ENCODE results near the gene ZDHHC5. TPM values are rescaled to one million over a fixed set of nuclear protein-coding genes. Genes with fewer than 3 reads are reported as not detected.
"Not testable (repeated sequence)": the region's sequence is repeated elsewhere in the genome, so short reads cannot be mapped to it uniquely, and the experiment has no call there.

Gene ZDHHC5
- total RNA-seq, 1 donor from 2014 or later = 89.8 TPM

DNA sequence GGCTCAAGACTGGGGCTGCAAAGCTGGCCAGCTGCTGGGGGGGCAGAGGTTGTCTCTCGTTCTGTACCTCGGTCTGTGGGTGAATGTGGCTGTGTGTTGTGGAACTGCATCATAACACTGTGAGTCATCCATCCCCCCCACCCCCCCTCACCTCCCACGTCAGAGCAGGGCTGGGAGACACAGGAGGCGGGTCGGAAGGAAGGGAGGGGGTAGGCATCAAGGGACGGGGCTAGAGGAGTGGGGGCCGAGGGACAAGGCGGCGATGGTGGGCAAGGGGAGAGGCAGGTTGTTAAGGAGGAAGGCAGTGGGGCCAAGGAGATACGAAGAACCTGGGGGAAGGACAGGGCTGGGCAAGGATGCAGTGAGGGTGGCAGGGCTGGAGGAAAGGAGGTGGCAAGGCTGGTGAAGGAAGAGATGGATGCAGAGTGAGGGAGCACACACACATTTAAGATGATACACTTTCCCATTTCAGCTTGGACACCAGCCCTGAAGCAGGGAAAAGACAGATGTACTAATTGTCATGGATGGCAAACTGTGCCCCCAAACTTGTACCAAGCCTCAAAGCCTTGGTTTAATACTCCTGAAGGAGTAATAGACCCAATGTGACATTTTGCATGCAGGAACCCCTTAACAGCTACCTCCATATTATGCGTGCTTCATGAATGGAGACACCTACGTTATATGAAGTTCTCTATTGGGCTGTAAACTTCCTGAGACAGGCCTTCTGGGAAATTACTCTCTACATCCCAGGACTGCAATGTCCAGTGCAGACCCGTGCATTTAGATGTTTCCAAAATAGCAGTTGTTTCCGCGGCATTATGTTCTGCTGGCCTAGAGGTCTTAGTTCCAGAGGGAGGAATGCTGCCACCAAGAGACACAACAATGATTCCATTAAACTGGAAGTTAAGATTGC, 17.8 kb upstream of the ZDHHC5 start, which contains the start of gene YPEL4:
YPEL4 (minus strand) TSS at position 87 of the 913 bp plus-strand sequence. CDS start 2,805 bp downstream, outside the sequence.
- peak within 1 kb of the TSS; percentile 92 for H3K4me2 ChIP-seq (ENCODE audit: low read length)
- H4K20me1 ChIP-seq (ENCODE audit: insufficient read depth, low read length) = peaks cover 44% of the 10 kb centered on the region
- H3K36me3 ChIP-seq (ENCODE audit: insufficient read depth, low read length) = no peaks in the 10 kb centered on the region
- H3K27ac ChIP-seq (ENCODE audit: low read depth, low read length) = no peak within 1 kb of the TSS
- DNase-seq (ENCODE audit: low read depth) = peak; percentile 69
- H3K27ac Mint-ChIP-seq (ENCODE audit: unreplicated experiment) = peak within 1 kb of the TSS; percentile 95
- no peaks in the 10 kb centered on the region for H3K9me3 Mint-ChIP-seq (ENCODE audit: unreplicated experiment)
- TF ChIP-seq EZH2 (IDR thresholded peaks at IDR 0.05; ENCODE audit: insufficient read depth, low read length) (no peak), CTCF (IDR thresholded peaks at IDR 0.05; ENCODE audit: insufficient read depth, low read depth, low read length) (no peak)
- no peaks in the 10 kb centered on the region for H3K79me2 ChIP-seq (ENCODE audit: insufficient read depth, low read length)
- H3K4me1 ChIP-seq (ENCODE audit: insufficient read depth, low read length) = peaks cover 29% of the 10 kb centered on the region
- peaks cover 50% of the 10 kb centered on the region for H3K4me1 Mint-ChIP-seq (ENCODE audit: low read depth, unreplicated experiment)
- H3K27me3 ChIP-seq (ENCODE audit: insufficient read depth, low read length) = peaks cover 39% of the 10 kb centered on the region
- no peaks in the 10 kb centered on the region for H3K27me3 Mint-ChIP-seq (ENCODE audit: low read depth, unreplicated experiment)
- H3K36me3 Mint-ChIP-seq (ENCODE audit: low read depth, unreplicated experiment) = no peaks in the 10 kb centered on the region
- peak; percentile 45 for FAIRE-seq
- H3K9me3 ChIP-seq (ENCODE audit: insufficient read depth, low read depth, low read length) = no peaks in the 10 kb centered on the region
- H3K4me3 ChIP-seq (ENCODE audit: insufficient read depth, low read depth, low read length) = peak within 1 kb of the TSS; percentile 53
- peak within 1 kb of the TSS; percentile 78 for H3K4me3 Mint-ChIP-seq (ENCODE audit: unreplicated experiment)
- H3K9ac ChIP-seq (ENCODE audit: low read length) = peak within 1 kb of the TSS; percentile 61
- H2AFZ ChIP-seq (ENCODE audit: low read depth, low read length) = peak within 1 kb of the TSS; percentile 40

- Histone ChIP-seq H3K4me1 (ENCODE audit: insufficient read depth, low read length) (peaks cover 27% of the 10 kb centered on the region), H3K27ac (ENCODE audit: low read depth, low read length) (no peak overlapping the region), H3K4me2 (ENCODE audit: low read length) (no peak overlapping the region), H3K9ac (ENCODE audit: low read length) (no peak overlapping the region), H4K20me1 (ENCODE audit: insufficient read depth, low read length) (peaks cover 38% of the 10 kb centered on the region), H3K27me3 (ENCODE audit: insufficient read depth, low read length) (peaks cover 34% of the 10 kb centered on the region), H3K9me3 (ENCODE audit: insufficient read depth, low read depth, low read length) (no peaks in the 10 kb centered on the region), H2AFZ (ENCODE audit: low read depth, low read length) (no peak overlapping the region), H3K36me3 (ENCODE audit: insufficient read depth, low read length) (no peaks in the 10 kb centered on the region), H3K79me2 (ENCODE audit: insufficient read depth, low read length) (no peaks in the 10 kb centered on the region), H3K4me3 (ENCODE audit: insufficient read depth, low read depth, low read length) (no peak overlapping the region)
- Mint-ChIP-seq H3K9me3 (ENCODE audit: unreplicated experiment) (no peaks in the 10 kb centered on the region), H3K4me1 (ENCODE audit: low read depth, unreplicated experiment) (peaks cover 49% of the 10 kb centered on the region), H3K27me3 (ENCODE audit: low read depth, unreplicated experiment) (no peaks in the 10 kb centered on the region), H3K36me3 (ENCODE audit: low read depth, unreplicated experiment) (no peaks in the 10 kb centered on the region), H3K4me3 (ENCODE audit: unreplicated experiment) (no peak overlapping the region), H3K27ac (ENCODE audit: unreplicated experiment) (no peak overlapping the region)
- FAIRE-seq = no peak
- no peak for TF ChIP-seq CTCF (IDR thresholded peaks at IDR 0.05; ENCODE audit: insufficient read depth, low read depth, low read length)
- no peak for TF ChIP-seq EZH2 (IDR thresholded peaks at IDR 0.05; ENCODE audit: insufficient read depth, low read length)
- DNase-seq (ENCODE audit: low read depth) = no peak
These were observed 17.2 kb upstream of the ZDHHC5 start for GRCh38 chr11:57650739-57651090.

DNA sequence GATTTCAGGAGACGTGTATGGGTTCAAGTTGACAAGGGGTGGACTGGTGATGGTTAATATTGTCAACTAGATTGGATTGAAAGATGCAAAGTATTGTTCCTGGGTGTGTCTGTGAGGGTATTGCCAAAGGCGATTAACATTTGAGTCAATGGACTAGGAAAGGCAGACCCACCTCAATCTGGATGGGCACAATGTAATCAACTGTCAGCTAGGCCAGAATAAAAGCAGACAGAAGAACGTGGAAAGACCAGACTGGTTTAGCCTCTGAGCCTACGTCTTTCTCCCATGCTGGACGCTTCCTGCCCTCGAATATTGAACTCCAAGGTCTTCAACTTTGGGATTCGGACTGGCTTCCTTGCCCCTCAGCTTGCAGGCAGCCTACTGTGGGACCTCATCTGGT, 16.5 kb upstream of the ZDHHC5 start:
- Histone ChIP-seq H3K9ac (ENCODE audit: low read length) (no peak overlapping the region), H3K4me1 (ENCODE audit: insufficient read depth, low read length) (peaks cover 27% of the 10 kb centered on the region), H3K79me2 (ENCODE audit: insufficient read depth, low read length) (no peaks in the 10 kb centered on the region), H3K4me3 (ENCODE audit: insufficient read depth, low read depth, low read length) (no peak overlapping the region), H3K27ac (ENCODE audit: low read depth, low read length) (no peak overlapping the region), H3K9me3 (ENCODE audit: insufficient read depth, low read depth, low read length) (no peaks in the 10 kb centered on the region), H2AFZ (ENCODE audit: low read depth, low read length) (no peak overlapping the region), H3K36me3 (ENCODE audit: insufficient read depth, low read length) (no peaks in the 10 kb centered on the region), H3K27me3 (ENCODE audit: insufficient read depth, low read length) (peaks cover 28% of the 10 kb centered on the region), H3K4me2 (ENCODE audit: low read length) (no peak overlapping the region), H4K20me1 (ENCODE audit: insufficient read depth, low read length) (peaks cover 31% of the 10 kb centered on the region)
- H3K27ac Mint-ChIP-seq (ENCODE audit: unreplicated experiment) = no peak overlapping the region
- TF ChIP-seq EZH2 (IDR thresholded peaks at IDR 0.05; ENCODE audit: insufficient read depth, low read length) (no peak), CTCF (IDR thresholded peaks at IDR 0.05; ENCODE audit: insufficient read depth, low read depth, low read length) (no peak)
- H3K9me3 Mint-ChIP-seq (ENCODE audit: unreplicated experiment) = no peaks in the 10 kb centered on the region
- no peaks in the 10 kb centered on the region for H3K27me3 Mint-ChIP-seq (ENCODE audit: low read depth, unreplicated experiment)
- no peaks in the 10 kb centered on the region for H3K36me3 Mint-ChIP-seq (ENCODE audit: low read depth, unreplicated experiment)
- no peak for FAIRE-seq
- no peak overlapping the region for H3K4me3 Mint-ChIP-seq (ENCODE audit: unreplicated experiment)
- H3K4me1 Mint-ChIP-seq (ENCODE audit: low read depth, unreplicated experiment) = peaks cover 44% of the 10 kb centered on the region
- no peak for DNase-seq (ENCODE audit: low read depth)

GRCh38 chr11:57652230-57652629, 15.7 kb upstream of the ZDHHC5 start:
- H3K4me3 ChIP-seq (ENCODE audit: insufficient read depth, low read depth, low read length); H3K36me3 Mint-ChIP-seq (ENCODE audit: low read depth, unreplicated experiment); DNase-seq (ENCODE audit: low read depth); H3K9me3 Mint-ChIP-seq (ENCODE audit: unreplicated experiment); H3K27ac Mint-ChIP-seq (ENCODE audit: unreplicated experiment); FAIRE-seq; H3K79me2 ChIP-seq (ENCODE audit: insufficient read depth, low read length); H3K36me3 ChIP-seq (ENCODE audit: insufficient read depth, low read length); H3K9ac ChIP-seq (ENCODE audit: low read length); H2AFZ ChIP-seq (ENCODE audit: low read depth, low read length); H3K9me3 ChIP-seq (ENCODE audit: insufficient read depth, low read depth, low read length); H3K4me2 ChIP-seq (ENCODE audit: low read length); H3K27ac ChIP-seq (ENCODE audit: low read depth, low read length); H3K4me3 Mint-ChIP-seq (ENCODE audit: unreplicated experiment); H3K27me3 Mint-ChIP-seq (ENCODE audit: low read depth, unreplicated experiment): not testable (repeated sequence)
- Histone ChIP-seq H4K20me1 (ENCODE audit: insufficient read depth, low read length) (peaks cover 22% of the 10 kb centered on the region), H3K27me3 (ENCODE audit: insufficient read depth, low read length) (peaks cover 20% of the 10 kb centered on the region), H3K4me1 (ENCODE audit: insufficient read depth, low read length) (peaks cover 25% of the 10 kb centered on the region)
- peaks cover 35% of the 10 kb centered on the region for H3K4me1 Mint-ChIP-seq (ENCODE audit: low read depth, unreplicated experiment)

All from astrocyte (in vitro differentiated cells and primary cell).